ENCODE measurements around the gene CSF2.

The CSF2 gene

DNA sequence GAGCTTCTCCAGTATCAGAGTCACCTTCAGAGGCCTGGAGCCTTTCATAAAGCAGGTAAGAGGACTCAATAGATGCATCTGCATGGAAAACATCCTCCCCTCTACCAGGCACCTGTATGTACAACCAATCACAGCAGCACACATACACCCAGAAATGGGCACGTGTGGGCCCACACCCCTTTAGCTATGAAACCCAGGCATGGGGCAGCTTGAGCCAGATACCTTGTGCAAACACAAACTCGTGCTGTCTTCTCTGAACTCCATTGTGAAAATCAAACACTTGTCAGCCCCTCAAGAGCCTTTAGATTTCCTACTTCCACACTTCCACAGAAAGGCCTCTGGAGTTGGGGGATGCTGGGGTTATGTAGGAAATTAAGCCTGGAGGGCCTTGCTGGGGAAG lies 1.1 kb upstream of the CSF2 start:
- Histone ChIP-seq H3F3A (ENCODE audit: low read depth) (no peaks in the 10 kb centered on the region), H4K20me1 (ENCODE audit: insufficient read depth, low read length, poor library complexity, severe bottlenecking) (no peaks in the 10 kb centered on the region), H3K4me2 (ENCODE audit: low read depth, low read length, poor library complexity, severe bottlenecking) (no peak overlapping the region), H3K4me1 (ENCODE audit: insufficient read depth, low read length, poor library complexity, severe bottlenecking) (peaks cover 44% of the 10 kb centered on the region), H2AFZ (ENCODE audit: low read length) (no peak overlapping the region), H3K9me2 (replicated peaks; ENCODE audit: low read depth, low read length) (no peaks in the 10 kb centered on the region), H3K79me2 (ENCODE audit: insufficient read depth, low read length) (no peaks in the 10 kb centered on the region), H3K9me3 (ENCODE audit: insufficient read depth, low read depth, low read length) (no peaks in the 10 kb centered on the region), H3K9ac (ENCODE audit: low read depth, low read length, poor library complexity, severe bottlenecking) (no peak overlapping the region), H3K27me3 (ENCODE audit: insufficient read depth, low read length, poor library complexity, severe bottlenecking) (no peaks in the 10 kb centered on the region), H3K4me3 (ENCODE audit: low read length, poor library complexity, severe bottlenecking) (no peak overlapping the region), H3K36me3 (ENCODE audit: insufficient read depth, low read length) (no peaks in the 10 kb centered on the region)
- no peak for TF ChIP-seq EZH2phosphoT487 (IDR thresholded peaks at IDR 0.05; ENCODE audit: borderline replicate concordance)
- TF ChIP-seq, protein P1, sequence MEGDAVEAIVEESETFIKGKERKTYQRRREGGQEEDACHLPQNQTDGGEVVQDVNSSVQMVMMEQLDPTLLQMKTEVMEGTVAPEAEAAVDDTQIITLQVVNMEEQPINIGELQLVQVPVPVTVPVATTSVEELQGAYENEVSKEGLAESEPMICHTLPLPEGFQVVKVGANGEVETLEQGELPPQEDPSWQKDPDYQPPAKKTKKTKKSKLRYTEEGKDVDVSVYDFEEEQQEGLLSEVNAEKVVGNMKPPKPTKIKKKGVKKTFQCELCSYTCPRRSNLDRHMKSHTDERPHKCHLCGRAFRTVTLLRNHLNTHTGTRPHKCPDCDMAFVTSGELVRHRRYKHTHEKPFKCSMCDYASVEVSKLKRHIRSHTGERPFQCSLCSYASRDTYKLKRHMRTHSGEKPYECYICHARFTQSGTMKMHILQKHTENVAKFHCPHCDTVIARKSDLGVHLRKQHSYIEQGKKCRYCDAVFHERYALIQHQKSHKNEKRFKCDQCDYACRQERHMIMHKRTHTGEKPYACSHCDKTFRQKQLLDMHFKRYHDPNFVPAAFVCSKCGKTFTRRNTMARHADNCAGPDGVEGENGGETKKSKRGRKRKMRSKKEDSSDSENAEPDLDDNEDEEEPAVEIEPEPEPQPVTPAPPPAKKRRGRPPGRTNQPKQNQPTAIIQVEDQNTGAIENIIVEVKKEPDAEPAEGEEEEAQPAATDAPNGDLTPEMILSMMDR (conservative IDR thresholded peaks at IDR 0.05; ENCODE audit: low read length) = no peak

DNA sequence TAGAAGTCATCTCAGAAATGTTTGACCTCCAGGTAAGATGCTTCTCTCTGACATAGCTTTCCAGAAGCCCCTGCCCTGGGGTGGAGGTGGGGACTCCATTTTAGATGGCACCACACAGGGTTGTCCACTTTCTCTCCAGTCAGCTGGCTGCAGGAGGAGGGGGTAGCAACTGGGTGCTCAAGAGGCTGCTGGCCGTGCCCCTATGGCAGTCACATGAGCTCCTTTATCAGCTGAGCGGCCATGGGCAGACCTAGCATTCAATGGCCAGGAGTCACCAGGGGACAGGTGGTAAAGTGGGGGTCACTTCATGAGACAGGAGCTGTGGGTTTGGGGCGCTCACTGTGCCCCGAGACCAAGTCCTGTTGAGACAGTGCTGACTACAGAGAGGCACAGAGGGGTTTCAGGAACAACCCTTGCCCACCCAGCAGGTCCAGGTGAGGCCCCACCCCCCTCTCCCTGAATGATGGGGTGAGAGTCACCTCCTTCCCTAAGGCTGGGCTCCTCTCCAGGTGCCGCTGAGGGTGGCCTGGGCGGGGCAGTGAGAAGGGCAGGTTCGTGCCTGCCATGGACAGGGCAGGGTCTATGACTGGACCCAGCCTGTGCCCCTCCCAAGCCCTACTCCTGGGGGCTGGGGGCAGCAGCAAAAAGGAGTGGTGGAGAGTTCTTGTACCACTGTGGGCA lies 642 bp downstream of the CSF2 start:
- Histone ChIP-seq H4K20me1 (ENCODE audit: insufficient read depth, low read length, poor library complexity, severe bottlenecking) (no peaks in the 10 kb centered on the region), H3K9me2 (replicated peaks; ENCODE audit: low read depth, low read length) (no peaks in the 10 kb centered on the region), H3K9ac (ENCODE audit: low read depth, low read length, poor library complexity, severe bottlenecking) (no peak overlapping the region), H3F3A (ENCODE audit: low read depth) (no peaks in the 10 kb centered on the region), H3K36me3 (ENCODE audit: insufficient read depth, low read length) (no peaks in the 10 kb centered on the region), H3K4me3 (ENCODE audit: low read length, poor library complexity, severe bottlenecking) (no peak overlapping the region), H2AFZ (ENCODE audit: low read length) (no peak overlapping the region), H3K4me2 (ENCODE audit: low read depth, low read length, poor library complexity, severe bottlenecking) (peak overlapping the region; percentile 53), H3K4me1 (ENCODE audit: insufficient read depth, low read length, poor library complexity, severe bottlenecking) (peaks cover 44% of the 10 kb centered on the region), H3K9me3 (ENCODE audit: insufficient read depth, low read depth, low read length) (no peaks in the 10 kb centered on the region), H3K27me3 (ENCODE audit: insufficient read depth, low read length, poor library complexity, severe bottlenecking) (no peaks in the 10 kb centered on the region), H3K79me2 (ENCODE audit: insufficient read depth, low read length) (no peaks in the 10 kb centered on the region)
- TF ChIP-seq EZH2phosphoT487 (IDR thresholded peaks at IDR 0.05; ENCODE audit: borderline replicate concordance) = no peak
- TF ChIP-seq, protein P1 (conservative IDR thresholded peaks at IDR 0.05; ENCODE audit: low read length) = no peak

DNA sequence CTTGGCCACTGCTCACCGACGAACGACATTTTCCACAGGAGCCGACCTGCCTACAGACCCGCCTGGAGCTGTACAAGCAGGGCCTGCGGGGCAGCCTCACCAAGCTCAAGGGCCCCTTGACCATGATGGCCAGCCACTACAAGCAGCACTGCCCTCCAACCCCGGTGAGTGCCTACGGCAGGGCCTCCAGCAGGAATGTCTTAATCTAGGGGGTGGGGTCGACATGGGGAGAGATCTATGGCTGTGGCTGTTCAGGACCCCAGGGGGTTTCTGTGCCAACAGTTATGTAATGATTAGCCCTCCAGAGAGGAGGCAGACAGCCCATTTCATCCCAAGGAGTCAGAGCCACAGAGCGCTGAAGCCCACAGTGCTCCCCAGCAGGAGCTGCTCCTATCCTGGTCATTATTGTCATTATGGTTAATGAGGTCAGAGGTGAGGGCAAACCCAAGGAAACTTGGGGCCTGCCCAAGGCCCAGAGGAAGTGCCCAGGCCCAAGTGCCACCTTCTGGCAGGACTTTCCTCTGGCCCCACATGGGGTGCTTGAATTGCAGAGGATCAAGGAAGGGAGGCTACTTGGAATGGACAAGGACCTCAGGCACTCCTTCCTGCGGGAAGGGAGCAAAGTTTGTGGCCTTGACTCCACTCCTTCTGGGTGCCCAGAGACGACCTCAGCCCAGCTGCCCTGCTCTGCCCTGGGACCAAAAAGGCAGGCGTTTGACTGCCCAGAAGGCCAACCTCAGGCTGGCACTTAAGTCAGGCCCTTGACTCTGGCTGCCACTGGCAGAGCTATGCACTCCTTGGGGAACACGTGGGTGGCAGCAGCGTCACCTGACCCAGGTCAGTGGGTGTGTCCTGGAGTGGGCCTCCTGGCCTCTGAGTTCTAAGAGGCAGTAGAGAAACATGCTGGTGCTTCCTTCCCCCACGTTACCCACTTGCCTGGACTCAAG lies 1.5 kb downstream of the CSF2 start:
- H3K9me2 ChIP-seq (replicated peaks; ENCODE audit: low read depth, low read length) = no peaks in the 10 kb centered on the region
- no peak overlapping the region for H2AFZ ChIP-seq (ENCODE audit: low read length)
- no peaks in the 10 kb centered on the region for H3K9me3 ChIP-seq (ENCODE audit: insufficient read depth, low read depth, low read length)
- no peak overlapping the region for H3K9ac ChIP-seq (ENCODE audit: low read depth, low read length, poor library complexity, severe bottlenecking)
- H3F3A ChIP-seq (ENCODE audit: low read depth) = no peaks in the 10 kb centered on the region
- H3K4me1 ChIP-seq (ENCODE audit: insufficient read depth, low read length, poor library complexity, severe bottlenecking) = peaks cover 44% of the 10 kb centered on the region
- no peak overlapping the region for H3K4me3 ChIP-seq (ENCODE audit: low read length, poor library complexity, severe bottlenecking)
- H3K27me3 ChIP-seq (ENCODE audit: insufficient read depth, low read length, poor library complexity, severe bottlenecking) = no peaks in the 10 kb centered on the region
- H3K4me2 ChIP-seq (ENCODE audit: low read depth, low read length, poor library complexity, severe bottlenecking) = peak overlapping the region; percentile 24
- no peaks in the 10 kb centered on the region for H3K79me2 ChIP-seq (ENCODE audit: insufficient read depth, low read length)
- TF ChIP-seq, protein P1 (conservative IDR thresholded peaks at IDR 0.05; ENCODE audit: low read length) = no peak
- TF ChIP-seq EZH2phosphoT487 (IDR thresholded peaks at IDR 0.05; ENCODE audit: borderline replicate concordance) = no peak
- no peaks in the 10 kb centered on the region for H4K20me1 ChIP-seq (ENCODE audit: insufficient read depth, low read length, poor library complexity, severe bottlenecking)
- no peaks in the 10 kb centered on the region for H3K36me3 ChIP-seq (ENCODE audit: insufficient read depth, low read length)
